GM10266 (cell line): ENCODE results near the gene LRCH4.
"Not testable (repeated sequence)": the region's sequence is repeated elsewhere in the genome, so short reads cannot be mapped to it uniquely, and the experiment has no call there.

Experiments used
- DNase-seq: peaks from one replicate; pipeline ENCODE4 v3.0.0; 2012; ENCODE audit errors: extremely low spot score
- TF ChIP-seq, protein P1 (sequence below): IDR thresholded peaks from 2 replicates; pipeline ENCODE4 v1.5.1; 2012; ENCODE audit warnings: mild to moderate bottlenecking, low read depth; ENCODE audit not compliant: control insufficient read depth, insufficient read depth; ENCODE audit errors: missing control alignments

The LRCH4 gene

GRCh38 chr7:100546129-100546925 lies 39.6 kb downstream of the LRCH4 start:
- TF ChIP-seq, protein P1, sequence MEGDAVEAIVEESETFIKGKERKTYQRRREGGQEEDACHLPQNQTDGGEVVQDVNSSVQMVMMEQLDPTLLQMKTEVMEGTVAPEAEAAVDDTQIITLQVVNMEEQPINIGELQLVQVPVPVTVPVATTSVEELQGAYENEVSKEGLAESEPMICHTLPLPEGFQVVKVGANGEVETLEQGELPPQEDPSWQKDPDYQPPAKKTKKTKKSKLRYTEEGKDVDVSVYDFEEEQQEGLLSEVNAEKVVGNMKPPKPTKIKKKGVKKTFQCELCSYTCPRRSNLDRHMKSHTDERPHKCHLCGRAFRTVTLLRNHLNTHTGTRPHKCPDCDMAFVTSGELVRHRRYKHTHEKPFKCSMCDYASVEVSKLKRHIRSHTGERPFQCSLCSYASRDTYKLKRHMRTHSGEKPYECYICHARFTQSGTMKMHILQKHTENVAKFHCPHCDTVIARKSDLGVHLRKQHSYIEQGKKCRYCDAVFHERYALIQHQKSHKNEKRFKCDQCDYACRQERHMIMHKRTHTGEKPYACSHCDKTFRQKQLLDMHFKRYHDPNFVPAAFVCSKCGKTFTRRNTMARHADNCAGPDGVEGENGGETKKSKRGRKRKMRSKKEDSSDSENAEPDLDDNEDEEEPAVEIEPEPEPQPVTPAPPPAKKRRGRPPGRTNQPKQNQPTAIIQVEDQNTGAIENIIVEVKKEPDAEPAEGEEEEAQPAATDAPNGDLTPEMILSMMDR: no peak
- DNase-seq: peak; percentile 57

GRCh38 chr7:100545360-100546128 lies 40.4 kb downstream of the LRCH4 start:
- TF ChIP-seq, protein P1: peak; percentile 21
- peak; percentile 64 for DNase-seq

DNA sequence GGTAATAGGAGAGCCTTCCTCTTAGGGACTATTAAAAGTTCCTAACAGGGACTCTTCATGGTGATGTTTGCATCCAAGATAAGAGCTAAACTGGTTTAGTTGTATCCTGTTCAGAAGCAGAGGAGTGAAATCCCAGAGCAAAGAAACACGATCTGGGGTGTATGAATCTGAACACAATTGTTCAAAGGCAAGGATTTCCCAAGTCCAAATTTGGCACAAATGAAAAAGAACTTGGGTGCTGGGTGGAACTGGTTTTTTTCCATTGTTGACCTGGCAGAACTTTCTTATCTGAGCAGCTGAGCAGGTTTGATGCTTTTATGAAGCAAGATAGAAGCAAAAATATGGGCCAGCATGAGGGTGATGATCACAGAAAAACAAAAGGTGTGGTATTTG lies 41.0 kb downstream of the LRCH4 start:
- DNase-seq: no peak
- TF ChIP-seq, protein P1: no peak

DNA sequence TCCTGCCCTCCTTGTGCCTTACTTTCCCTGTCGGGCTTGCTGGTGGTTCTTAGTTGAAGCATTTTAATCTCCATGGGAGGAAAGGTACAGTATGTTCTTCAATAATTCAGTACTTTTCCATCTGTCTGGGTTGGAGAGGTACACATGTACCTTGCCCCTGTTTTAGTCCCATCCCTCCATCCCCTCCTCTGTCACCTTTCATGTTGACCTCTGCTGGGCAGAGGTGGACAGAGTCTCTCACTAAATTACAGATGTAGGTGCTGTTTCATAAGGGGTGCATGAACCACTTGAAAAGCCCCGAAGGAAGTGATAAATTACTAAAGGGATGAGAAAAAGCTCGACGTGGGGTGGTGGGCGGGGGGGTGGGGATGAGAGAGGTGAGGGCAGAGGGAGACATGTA lies 41.5 kb downstream of the LRCH4 start:
- TF ChIP-seq, protein P1: no peak

DNA sequence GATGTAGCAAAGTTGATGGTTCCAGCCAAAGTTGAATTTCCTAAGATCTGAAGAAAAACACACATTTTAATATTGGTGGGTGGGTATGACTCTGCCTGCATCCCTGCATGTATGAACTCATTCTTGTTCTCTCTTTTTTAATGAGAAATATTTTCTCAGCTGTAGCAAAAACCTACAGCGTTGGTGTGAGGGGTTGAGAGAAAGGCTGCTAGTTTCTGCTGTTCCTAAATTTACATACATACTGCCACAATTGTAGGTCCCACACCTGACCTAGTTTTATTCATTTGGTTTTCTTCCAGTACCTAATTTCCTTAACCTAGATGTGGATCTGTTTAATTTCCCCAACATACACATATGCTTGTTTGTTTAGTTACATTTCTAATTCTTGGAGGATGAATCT lies 42.3 kb downstream of the LRCH4 start:
- TF ChIP-seq, protein P1: no peak
- DNase-seq: no peak

More for the DNA sequence above, 41.5 kb downstream of the LRCH4 start:
- DNase-seq: no peak

DNA sequence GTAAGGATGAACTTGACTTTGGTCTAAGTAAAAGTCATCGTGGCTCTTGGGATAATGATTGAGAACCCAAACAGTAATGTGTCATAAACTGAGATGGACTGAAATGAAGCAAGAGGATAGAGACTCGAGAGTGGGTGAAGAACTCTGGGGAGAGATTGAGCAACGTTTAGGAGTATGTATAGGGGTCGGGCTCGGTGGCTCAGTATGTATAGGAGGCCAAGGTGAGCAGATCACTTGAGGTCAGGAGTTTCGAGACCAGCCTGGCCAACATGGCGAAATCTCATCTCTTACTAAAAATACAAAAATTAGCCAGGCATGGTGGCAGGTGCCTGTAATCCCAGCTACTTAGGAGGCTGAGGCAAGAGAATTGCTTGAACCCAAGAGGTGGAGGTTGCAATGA lies 44.6 kb downstream of the LRCH4 start:
- not testable (repeated sequence) for DNase-seq

DNA sequence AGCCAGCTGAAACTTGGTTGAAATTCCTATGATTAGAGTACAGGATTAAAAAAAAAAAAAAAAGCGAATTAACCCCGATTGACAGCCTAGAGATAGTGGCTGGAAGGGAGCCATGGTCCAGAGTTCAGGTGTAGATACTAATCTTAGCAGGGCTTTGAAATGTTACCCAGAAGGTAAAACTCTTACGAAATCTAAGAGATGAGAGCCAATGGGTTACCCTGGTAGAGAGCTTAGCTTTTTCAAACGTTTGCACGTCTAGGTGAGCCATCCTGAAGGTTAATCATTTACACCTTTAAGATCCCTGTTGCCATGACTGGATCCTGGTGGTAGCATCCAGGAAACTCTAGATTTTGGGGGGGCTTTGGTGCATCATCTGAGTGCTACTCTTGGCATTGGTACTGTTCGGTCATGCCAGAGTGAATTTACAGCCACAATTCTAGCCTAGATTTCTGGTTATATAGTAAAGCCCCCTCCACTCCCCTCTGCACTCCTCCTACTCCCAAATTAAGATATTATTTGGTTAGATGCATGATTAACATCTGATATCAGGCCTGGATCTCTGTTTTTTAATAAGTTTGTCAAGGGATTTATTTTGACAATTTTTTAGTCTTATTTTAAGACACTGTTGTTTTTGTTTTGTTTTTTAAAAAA lies 45.7 kb downstream of the LRCH4 start:
- no peak for DNase-seq
- TF ChIP-seq, protein P1: no peak
